NCI-H226 (cell line): ENCODE data around the gene ERH.
A peak's percentile ranks its signal among the peaks of the same experiment; 100 is the strongest.

Experiments used
- DNase-seq: peaks from one replicate; pipeline ENCODE4 v3.0.0-alpha.2; 2015

The ERH gene

GRCh38 chr14:69355154-69355597 lies 42.9 kb downstream of the ERH start:
- DNase-seq = no peak

DNA sequence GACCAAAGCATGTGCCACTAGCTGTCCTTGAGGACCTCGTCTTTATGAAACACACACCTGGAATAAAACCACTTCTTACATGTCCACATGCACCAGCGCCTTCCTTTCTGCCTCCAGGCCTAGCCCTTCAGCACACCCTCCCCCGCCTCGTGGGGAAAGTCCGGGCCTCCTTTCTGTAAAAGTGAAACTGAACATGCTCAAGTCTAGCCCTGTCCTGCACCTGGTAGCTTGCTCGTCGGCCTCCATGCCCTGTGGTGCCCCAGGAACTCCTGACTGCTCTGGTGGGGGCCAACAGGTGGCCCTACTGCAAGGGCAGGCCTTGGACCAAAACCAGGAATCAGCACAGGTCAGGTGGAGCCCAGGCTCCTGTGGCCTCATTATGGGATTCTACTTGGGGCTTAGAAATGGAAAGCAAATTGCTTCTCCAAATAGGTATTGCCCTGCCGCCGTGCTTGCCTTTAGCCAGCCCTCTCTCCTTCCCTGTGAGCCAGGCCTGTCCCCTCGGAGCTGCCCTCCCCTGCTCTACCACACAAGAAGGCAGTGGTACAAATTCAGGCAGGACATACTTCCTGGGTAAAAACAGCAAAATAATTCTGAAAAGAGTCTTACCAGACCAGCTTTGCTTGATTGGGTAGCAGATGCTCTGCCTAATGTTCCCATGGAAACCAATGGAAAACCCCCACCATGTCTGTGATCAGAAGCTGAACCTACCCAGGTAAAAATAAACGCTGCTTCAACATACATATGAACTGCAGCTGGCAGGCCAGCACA lies 43.5 kb downstream of the ERH start:
- no peak for DNase-seq

- DNase-seq = no peak
Observed at GRCh38 chr14:69353168-69353567, 44.9 kb downstream of the ERH start.

- DNase-seq = no peak
Observed at GRCh38 chr14:69351911-69352310, 46.2 kb downstream of the ERH start.

DNA sequence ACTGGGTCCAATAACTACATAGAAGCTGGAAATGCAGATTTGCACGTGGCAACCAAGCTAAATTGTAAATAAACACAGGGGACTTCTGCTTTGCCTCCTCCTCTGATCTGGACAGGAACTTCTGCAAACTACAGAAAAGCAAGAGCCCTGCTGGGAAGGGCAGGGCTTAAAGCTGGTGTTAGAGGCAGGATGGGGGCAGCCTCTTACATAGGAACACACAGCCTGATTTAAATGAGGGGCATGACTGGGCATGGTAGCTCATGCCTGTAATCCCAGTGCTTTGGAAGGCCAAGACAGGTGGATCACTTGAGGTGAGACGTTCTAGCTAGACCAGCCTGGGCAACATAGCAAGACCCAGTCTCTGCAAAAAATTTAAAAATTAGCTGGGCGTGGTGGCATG lies 46.7 kb downstream of the ERH start:
- DNase-seq = no peak

GRCh38 chr14:69350892-69351291 lies 47.2 kb downstream of the ERH start:
- DNase-seq = no peak

- DNase-seq = no peak
Observed at GRCh38 chr14:69349091-69349777, 48.9 kb downstream of the ERH start.

DNA sequence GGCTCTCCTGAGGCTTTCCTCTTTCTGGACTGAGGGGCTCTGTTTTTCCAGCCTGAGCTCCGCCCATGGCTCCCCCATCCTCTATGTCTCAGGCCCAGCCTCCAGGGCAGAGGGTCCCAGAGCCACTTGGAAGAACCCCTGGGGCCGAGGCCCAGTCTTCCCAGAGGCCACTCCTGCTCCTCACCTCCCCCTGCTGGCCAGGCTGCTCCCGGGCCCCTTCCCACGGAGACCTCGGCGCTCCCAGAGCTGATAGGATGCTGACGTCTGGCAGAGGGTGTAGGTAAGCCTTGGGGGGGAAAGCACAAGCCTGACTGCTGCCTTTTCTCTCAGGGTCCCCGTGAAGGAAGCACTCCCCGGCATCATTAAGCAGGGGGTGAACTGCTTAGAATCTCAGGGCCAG lies 51.4 kb downstream of the ERH start:
- no peak for DNase-seq

- DNase-seq = no peak
Observed at GRCh38 chr14:69345402-69345801, 52.7 kb downstream of the ERH start.

GRCh38 chr14:69344171-69344570 lies 53.9 kb downstream of the ERH start:
- no peak for DNase-seq

- DNase-seq = no peak
Observed at GRCh38 chr14:69342928-69343525, 55.1 kb downstream of the ERH start.

DNA sequence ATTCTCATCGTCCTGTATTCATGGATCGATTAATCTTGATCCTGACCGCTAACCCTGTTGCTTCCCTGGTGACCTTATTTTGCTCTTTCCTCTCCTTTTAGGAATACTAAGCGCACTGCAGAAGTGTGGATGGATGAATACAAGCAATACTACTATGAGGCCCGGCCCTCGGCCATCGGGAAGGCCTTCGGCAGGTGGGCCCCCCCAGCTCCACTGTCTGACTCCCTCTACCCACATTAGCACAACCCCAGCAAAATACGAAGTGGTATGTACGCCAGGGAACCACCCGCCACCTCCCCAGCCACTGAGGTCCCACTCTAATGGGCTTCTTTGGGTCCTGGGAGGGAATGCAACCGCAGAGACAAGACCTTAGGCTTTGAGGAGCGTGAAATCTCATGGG lies 58.7 kb downstream of the ERH start:
- DNase-seq = no peak

DNA sequence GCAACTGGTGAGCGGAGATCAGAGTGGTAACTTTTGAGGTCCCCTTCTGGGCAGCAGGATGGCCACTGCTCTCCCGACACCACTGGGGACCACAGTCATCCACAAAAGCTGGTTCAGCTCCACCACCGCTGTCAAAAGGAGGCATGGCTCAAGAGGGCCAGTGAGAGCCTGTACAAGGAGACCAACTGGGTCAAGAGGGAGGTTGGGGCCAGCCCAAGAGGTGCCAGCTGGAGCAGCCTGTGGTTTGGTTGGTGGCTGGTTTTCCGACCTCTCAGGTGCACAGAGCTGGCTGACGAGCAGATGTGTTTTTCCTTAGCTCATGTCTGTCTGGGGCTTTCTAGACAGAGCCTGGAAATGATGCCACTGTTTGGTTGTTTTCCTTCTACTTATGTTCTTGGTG lies 60.1 kb downstream of the ERH start:
- DNase-seq = no peak

DNA sequence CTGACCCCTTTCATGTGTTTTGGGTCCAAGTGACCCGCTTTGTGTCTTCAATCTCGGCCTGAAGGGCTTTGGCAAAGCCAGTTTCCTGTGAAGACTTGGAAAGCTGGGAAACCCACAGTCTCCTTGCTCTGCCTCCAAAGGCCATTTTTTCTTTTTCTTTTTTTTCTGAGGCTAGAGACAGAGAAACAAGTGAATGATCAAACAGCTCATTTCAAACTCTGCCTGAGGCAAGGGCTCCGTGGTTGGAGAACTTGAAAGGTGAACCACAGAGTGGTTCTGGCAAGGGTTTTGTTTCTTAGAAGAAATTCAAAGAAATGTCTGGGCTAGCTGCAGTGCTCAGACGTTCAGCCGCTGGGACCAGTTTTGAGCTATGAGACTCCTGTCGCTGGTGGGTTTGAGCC lies 62.7 kb downstream of the ERH start:
- DNase-seq = peak; percentile 17

DNA sequence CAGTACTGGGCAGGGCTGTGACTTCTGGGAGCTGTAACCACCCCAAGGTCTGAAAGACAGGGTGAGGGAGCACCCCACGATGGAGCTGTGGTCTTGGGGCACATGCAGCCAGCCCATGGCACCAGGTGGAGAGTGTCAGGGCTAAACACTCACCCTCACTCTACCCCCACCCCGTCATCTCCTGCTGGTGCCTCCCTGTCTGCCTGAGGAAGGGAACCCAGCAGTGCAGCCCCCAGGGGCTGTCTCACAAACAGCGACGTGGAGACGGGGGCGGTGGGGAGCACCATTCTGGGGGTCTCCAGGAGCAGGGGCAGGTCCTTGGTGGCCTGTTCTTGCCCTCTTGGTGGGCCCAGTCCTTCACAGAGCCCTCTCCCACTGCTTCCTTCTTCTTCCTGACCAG lies 63.5 kb downstream of the ERH start:
- no peak for DNase-seq

DNA sequence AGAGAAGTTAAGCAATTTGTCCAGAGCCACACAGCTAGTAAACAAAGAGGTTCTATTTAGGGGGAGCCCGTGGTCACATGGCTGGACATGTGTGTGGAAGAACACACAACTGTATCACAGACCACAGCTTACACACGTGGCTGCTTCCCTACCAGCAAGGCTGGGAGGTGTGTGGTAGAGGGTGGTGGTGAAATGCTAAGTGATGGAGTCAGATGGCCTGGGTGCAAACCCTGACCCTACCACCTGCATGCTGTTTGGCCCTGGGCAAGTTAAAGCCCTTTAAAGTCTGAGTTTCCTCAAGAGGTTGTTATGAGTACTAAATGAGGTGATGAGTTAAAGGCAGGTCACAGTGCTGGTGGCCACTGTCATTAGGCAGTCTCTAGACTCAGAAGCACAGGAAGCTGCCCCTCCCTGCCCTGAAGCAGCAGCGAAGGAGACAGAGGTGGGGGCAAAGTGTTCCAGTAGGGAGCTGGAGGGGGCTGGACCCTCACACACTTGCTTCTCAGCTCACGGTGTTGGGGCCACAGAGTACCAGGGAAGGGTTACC lies 64.2 kb downstream of the ERH start:
- no peak for DNase-seq

DNA sequence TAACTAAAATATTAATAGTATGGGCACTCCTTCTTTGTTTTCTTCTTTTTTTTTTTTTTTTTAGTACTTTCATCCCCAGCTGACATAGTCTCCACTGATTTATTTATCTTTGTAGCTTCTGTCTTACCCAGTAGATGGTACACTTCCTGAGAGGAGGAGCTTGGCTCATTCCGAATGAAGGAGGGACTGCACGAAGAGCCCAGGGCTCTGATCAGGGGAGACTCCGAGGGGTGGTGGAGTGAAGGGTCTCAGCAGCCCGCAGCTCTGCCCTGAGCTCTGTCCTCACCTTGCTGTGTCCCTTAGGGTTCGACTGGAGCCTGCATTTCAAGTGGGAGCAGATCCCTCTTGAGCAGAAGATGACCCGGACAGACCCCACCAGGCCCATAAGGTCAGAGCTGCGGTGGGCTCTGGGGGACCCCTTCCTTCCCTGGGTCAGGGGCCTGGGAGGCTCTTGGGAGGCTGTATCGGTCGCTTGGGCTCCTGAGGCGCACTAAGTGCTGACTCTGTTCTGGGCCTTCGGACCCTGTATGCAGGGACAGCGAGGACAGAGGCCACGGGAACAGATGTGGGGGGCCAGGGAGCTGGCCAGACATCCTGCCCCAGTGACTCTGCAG lies 65.2 kb downstream of the ERH start:
- DNase-seq = no peak

- DNase-seq = no peak
Observed at GRCh38 chr14:69331206-69331605, 66.9 kb downstream of the ERH start.
